Measurements from ENCODE around the gene KCTD17.

KCTD17 gene

GRCh38 chr22:37107816-37108621, 56.5 kb downstream of the KCTD17 start:
- no peak for DNase-seq

GRCh38 chr22:37109242-37109917, 57.8 kb downstream of the KCTD17 start, which contains the start of gene TMPRSS6:
Gene TMPRSS6, minus strand, starts transcription at chr22:37109713. Its CDS starts 6,296 bp downstream, at chr22:37103417.
- no peak for DNase-seq

- DNase-seq, result no peak
Observed at GRCh38 chr22:37111156-37111717, 59.7 kb downstream of the KCTD17 start.

- no peak for DNase-seq
Observed at GRCh38 chr22:37112084-37112728, 60.7 kb downstream of the KCTD17 start.

Data from NCI-H2029 treated with DMSO at 0.1 percent for 48 hours (cell line).